Stimulated activated CD8-positive, alpha-beta memory T cell treated with anti-CD3 and anti-CD28 coated beads, Interleukin-7, amount 100 ng/mL, for 24 hours (primary cell): Measurements from ENCODE around the gene MRPL33.

Source experiments
- DNase-seq: peaks from one replicate; pipeline ENCODE4 v3.0.0-alpha.2; 2020; ENCODE audit warnings: low read depth

The MRPL33 gene

GRCh38 chr2:27809761-27810241, 38.3 kb downstream of the MRPL33 start:
- no peak for DNase-seq

GRCh38 chr2:27810455-27810854, 38.9 kb downstream of the MRPL33 start:
- no peak for DNase-seq

GRCh38 chr2:27811768-27812167, 40.2 kb downstream of the MRPL33 start:
- no peak for DNase-seq

GRCh38 chr2:27814758-27815157, 43.2 kb downstream of the MRPL33 start:
- DNase-seq, result no peak

- no peak for DNase-seq
Measured at GRCh38 chr2:27815860-27816438, 44.4 kb downstream of the MRPL33 start.

- DNase-seq, result no peak
Measured at GRCh38 chr2:27822049-27822448, 50.5 kb downstream of the MRPL33 start.

- no peak for DNase-seq
Measured at GRCh38 chr2:27823135-27823534, 51.6 kb downstream of the MRPL33 start.

GRCh38 chr2:27823569-27823968, 52.0 kb downstream of the MRPL33 start:
- DNase-seq, result no peak

GRCh38 chr2:27824401-27824800, 52.9 kb downstream of the MRPL33 start:
- no peak for DNase-seq

- no peak for DNase-seq
Measured at GRCh38 chr2:27828305-27828704, 56.8 kb downstream of the MRPL33 start.
